A172 (cell line): ENCODE results near the gene MAP4K3. TPM values are rescaled to one million over a fixed set of nuclear protein-coding genes. Genes with fewer than 3 reads are reported as not detected.

Experiments used
- total RNA-seq: library from RNA; depleted of rRNA; stranded (reverse); fragments of >200 nt; shearing (Covaris generic); gene quantifications from 2 replicates; pipeline ENCODE4 v1.2.3, GENCODE V29; 2014; rRNA removed

The MAP4K3 gene
- total RNA-seq, 1 experiment from 2014 or later: 29.1 TPM

Other genes with a start within 250 kb of the MAP4K3 start
- 0.10 TPM in 1 of 2 replicates, not detected in the other for gene CDKL4, start 193.3 kb downstream of the MAP4K3 start, total RNA-seq
- gene TMEM178A, start 228.6 kb upstream of the MAP4K3 start, total RNA-seq: not detected in 2 replicates